ENCODE measurements around the gene MMP14. TPM values are rescaled to one million over a fixed set of nuclear protein-coding genes. Genes with fewer than 3 reads are reported as not detected.
A peak's percentile ranks its signal among the peaks of the same experiment; 100 is the strongest.
"Not testable (repeated sequence)": the region's sequence is repeated elsewhere in the genome, so short reads cannot be mapped to it uniquely, and the experiment has no call there.

MMP14 gene
- 365 and 448 TPM in 2 replicates for polyA plus RNA-seq (2011; rRNA removed)
- polyA minus RNA-seq (2011; rRNA and poly(A)+ RNA removed): 257 and 350 TPM in 2 replicates

DNA sequence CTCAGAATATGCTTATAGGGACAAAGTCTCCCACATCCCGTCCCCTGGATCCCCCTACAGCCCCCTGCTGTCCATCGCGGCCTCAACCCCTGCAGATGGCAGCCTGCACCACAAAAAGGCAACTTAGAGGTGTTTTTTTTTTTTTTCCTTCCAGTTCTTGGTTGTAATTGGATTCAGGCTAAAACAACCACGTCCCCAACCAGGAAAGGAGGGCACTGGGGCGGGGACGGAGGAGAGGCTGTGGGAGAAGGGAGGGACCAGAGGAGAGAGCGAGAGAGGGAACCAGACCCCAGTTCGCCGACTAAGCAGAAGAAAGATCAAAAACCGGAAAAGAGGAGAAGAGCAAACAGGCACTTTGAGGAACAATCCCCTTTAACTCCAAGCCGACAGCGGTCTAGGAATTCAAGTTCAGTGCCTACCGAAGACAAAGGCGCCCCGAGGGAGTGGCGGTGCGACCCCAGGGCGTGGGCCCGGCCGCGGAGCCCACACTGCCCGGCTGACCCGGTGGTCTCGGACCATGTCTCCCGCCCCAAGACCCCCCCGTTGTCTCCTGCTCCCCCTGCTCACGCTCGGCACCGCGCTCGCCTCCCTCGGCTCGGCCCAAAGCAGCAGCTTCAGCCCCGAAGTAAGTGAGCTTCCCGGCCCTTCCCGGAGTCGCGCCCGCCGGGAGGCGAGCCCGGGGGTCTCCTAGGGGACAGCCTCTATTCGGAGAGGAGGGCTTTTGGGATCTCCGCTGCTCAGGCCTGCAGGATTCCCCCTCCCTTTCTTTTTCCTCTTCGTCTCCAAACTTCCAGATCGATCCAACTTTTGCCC is at the start of gene MMP14:
Gene MMP14, plus strand, starts transcription at position 285 of the 813 bp plus-strand sequence. Its CDS starts 233 bp downstream, at position 518.
- Histone ChIP-seq H3K27me3 (ENCODE audit: control insufficient read depth, insufficient read depth, low read length) (no peaks in the 10 kb centered on the region), H3K4me3 (ENCODE audit: low read depth, low read length) (peak within 1 kb of the TSS; percentile 89), H3K27ac (ENCODE audit: low read depth, low read length) (peak within 1 kb of the TSS; percentile 94), H3K9me3 (ENCODE audit: control insufficient read depth, insufficient read depth, low read length) (peaks cover 12% of the 10 kb centered on the region; the same call in 1 of the 2 replicates)
- CTCF ChIA-PET: interaction anchor here (0.7 to 8.7 kb wide), 9 partner anchors 9 to 1277 kb away, joined by 3 to 104 read pairs (median 12); no protein-coding TSS in a partner anchor
- peak; percentile 65 for TF ChIP-seq CTCF (IDR thresholded peaks at IDR 0.05; ENCODE audit: low read depth, low read length)
- POLR2A ChIA-PET: interaction anchor here (0.6 to 3.9 kb wide), 9 partner anchors 10 to 93 kb away, joined by 3 to 76 read pairs (median 5); partner anchors contain the start of genes OXA1L and PRMT5
- DNase-seq (ENCODE audit: low read depth, low spot score): no peak

- no peak for DNase-seq (ENCODE audit: low read depth, low spot score)
- POLR2A ChIA-PET: no interaction called here
- H3K9me3 ChIP-seq (ENCODE audit: control insufficient read depth, insufficient read depth, low read length): no peaks in the 10 kb centered on the region
- no peaks in the 10 kb centered on the region for H3K27me3 ChIP-seq (ENCODE audit: control insufficient read depth, insufficient read depth, low read length)
- CTCF ChIA-PET: no interaction called here
- no peak for TF ChIP-seq CTCF (IDR thresholded peaks at IDR 0.05; ENCODE audit: low read depth, low read length)
- H3K27ac ChIP-seq (ENCODE audit: low read depth, low read length): no peak overlapping the region
- H3K4me3 ChIP-seq (ENCODE audit: low read depth, low read length): no peak overlapping the region
These were observed 49.7 kb upstream of the MMP14 start for GRCh38 chr14:22786685-22787084.

DNA sequence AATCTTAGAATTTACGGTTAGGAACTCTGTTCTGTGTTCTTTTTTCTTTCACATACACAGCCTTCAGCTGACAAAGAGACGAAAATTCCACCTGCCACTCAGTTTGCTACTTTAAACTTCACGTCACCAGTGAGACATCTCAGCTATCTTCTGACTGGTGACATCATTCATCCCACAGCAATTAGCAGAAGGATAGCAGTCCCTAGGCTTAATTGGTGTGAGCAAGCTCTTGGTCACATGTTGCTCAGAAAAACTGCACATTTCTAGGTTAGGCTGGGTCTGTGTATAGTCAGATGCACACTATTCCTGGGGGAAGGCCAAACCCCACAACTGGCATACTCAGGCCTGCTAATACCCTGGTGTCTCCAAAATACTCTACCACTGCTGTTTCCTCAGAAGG is 45.1 kb upstream of the MMP14 start:
- CTCF ChIA-PET: no interaction called here
- peaks cover 6% of the 10 kb centered on the region for H3K27me3 ChIP-seq (ENCODE audit: control insufficient read depth, insufficient read depth, low read length)
- peak overlapping the region; percentile 21 for H3K27ac ChIP-seq (ENCODE audit: low read depth, low read length)
- DNase-seq (ENCODE audit: low read depth, low spot score): no peak
- 0 out of 2 replicates have a peak, but pooled peaks cover 6% of the 10 kb centered on the region for H3K9me3 ChIP-seq (ENCODE audit: control insufficient read depth, insufficient read depth, low read length)
- no peak for TF ChIP-seq CTCF (IDR thresholded peaks at IDR 0.05; ENCODE audit: low read depth, low read length)
- no peak overlapping the region for H3K4me3 ChIP-seq (ENCODE audit: low read depth, low read length)
- POLR2A ChIA-PET: no interaction called here

DNA sequence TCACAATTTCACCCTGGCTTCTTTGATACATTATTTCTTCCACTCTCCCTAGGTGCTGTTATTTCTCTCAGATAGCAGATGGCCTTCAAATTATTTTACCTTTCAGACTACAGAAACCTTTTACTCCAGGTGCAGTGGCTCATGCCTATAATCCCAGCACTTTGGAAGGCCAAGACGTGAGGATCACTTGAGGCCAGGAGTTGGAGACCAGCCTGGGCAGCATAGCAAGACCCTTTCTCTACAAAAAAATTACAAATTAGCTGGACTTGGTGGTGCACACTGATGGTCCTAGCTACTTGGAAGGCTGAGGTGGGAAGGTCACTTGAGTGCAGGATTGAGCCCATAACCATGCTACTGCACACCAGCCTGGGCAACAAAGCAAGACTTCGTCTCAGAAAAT is 44.2 kb upstream of the MMP14 start:
- no peak for TF ChIP-seq CTCF (IDR thresholded peaks at IDR 0.05; ENCODE audit: low read depth, low read length)
- CTCF ChIA-PET: no interaction called here
- Histone ChIP-seq H3K27ac (ENCODE audit: low read depth, low read length) (no peak overlapping the region), H3K27me3 (ENCODE audit: control insufficient read depth, insufficient read depth, low read length) (peaks cover 9% of the 10 kb centered on the region), H3K9me3 (ENCODE audit: control insufficient read depth, insufficient read depth, low read length) (0 out of 2 replicates have a peak, but pooled peaks cover 6% of the 10 kb centered on the region), H3K4me3 (ENCODE audit: low read depth, low read length) (no peak overlapping the region)
- POLR2A ChIA-PET: no interaction called here
- no peak for DNase-seq (ENCODE audit: low read depth, low spot score)

DNA sequence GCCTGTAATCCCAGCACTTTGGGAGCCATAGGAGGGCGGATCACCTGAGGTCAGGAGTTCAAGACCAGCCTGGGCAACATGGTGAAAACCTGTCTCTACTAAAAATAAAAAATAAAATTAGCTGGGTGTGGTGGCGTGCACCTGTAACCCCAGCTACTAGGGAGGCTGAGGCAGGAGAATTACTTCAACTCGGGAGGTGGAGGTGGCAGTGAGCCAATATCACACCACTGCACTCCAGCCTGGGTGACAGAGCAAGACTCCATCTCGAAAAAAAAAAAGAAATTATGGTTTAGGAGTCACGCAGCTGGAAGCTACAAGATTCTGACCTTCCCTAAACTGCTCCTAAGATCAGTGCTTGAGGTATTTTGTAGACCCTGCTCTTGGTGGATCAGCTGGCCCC is 42.8 kb upstream of the MMP14 start:
- H3K27me3 ChIP-seq (ENCODE audit: control insufficient read depth, insufficient read depth, low read length): peaks cover 10% of the 10 kb centered on the region
- DNase-seq (ENCODE audit: low read depth, low spot score); POLR2A ChIA-PET; H3K9me3 ChIP-seq (ENCODE audit: control insufficient read depth, insufficient read depth, low read length); CTCF ChIA-PET; H3K4me3 ChIP-seq (ENCODE audit: low read depth, low read length); H3K27ac ChIP-seq (ENCODE audit: low read depth, low read length): not testable (repeated sequence)

Measured in AG04450 (cell line).